GM10248 (cell line): Measurements from ENCODE around the gene EXOC3.
"Not testable (repeated sequence)": the region's sequence is repeated elsewhere in the genome, so short reads cannot be mapped to it uniquely, and the experiment has no call there.

Experiments used
- CTCF ChIA-PET: fragments of 300-600 bp; sonication (Branson Sonifier 250); formaldehyde crosslinking; extraction: SDS; loops from one replicate; lab custom pipeline; 2021; ENCODE audit warnings: antibody characterized with exemption; lab: Yijun Ruan, JAX
- POLR2A ChIA-PET: fragments of 350-650 bp; sonication (Branson Sonifier 250); formaldehyde crosslinking; extraction: SDS; loops from one replicate; lab custom pipeline; 2020; ENCODE audit warnings: antibody characterized with exemption; lab: Yijun Ruan, JAX
- DNase-seq: peaks from one replicate; pipeline ENCODE4 v3.0.0; 2012; ENCODE audit errors: extremely low spot score
- CTCF ChIP-seq: IDR thresholded peaks from 2 replicates; pipeline ENCODE4 v1.5.1; 2012; ENCODE audit warnings: mild to moderate bottlenecking, low read depth; ENCODE audit errors: extremely low read depth, missing control alignments, control extremely low read depth

The EXOC3 gene

GRCh38 chr5:396531-396961 lies 46.4 kb upstream of the EXOC3 start:
- ChIA-PET POLR2A (no interaction called here), CTCF (no interaction called here)
- DNase-seq = no peak
- no peak for TF ChIP-seq CTCF

GRCh38 chr5:398141-398474 lies 44.9 kb upstream of the EXOC3 start:
- POLR2A ChIA-PET, DNase-seq, CTCF ChIA-PET: not testable (repeated sequence)

GRCh38 chr5:398475-399295 lies 44.3 kb upstream of the EXOC3 start:
- no peak for TF ChIP-seq CTCF
- ChIA-PET CTCF (interaction anchor here (1.1 to 2.5 kb wide), 5 partner anchors 26 to 82 kb away, joined by 3 to 8 read pairs (median 6); no protein-coding TSS in a partner anchor), POLR2A (interaction anchor here (1.1 kb wide), 1 partner anchor 22 kb away, joined by 5 read pairs; no protein-coding TSS in a partner anchor)
- no peak for DNase-seq

- peak; percentile 85 for DNase-seq
- peak; percentile 26 for TF ChIP-seq CTCF
- POLR2A ChIA-PET = interaction anchor here (0.5 to 1.1 kb wide), 4 partner anchors 9 to 76 kb away, joined by 3 to 5 read pairs (median 3); no protein-coding TSS in a partner anchor
- CTCF ChIA-PET = interaction anchor here (1.1 to 2.5 kb wide), 5 partner anchors 25 to 83 kb away, joined by 3 to 8 read pairs (median 6); no protein-coding TSS in a partner anchor
Observed at GRCh38 chr5:399296-400281, 43.4 kb upstream of the EXOC3 start.

GRCh38 chr5:400282-401145 lies 42.5 kb upstream of the EXOC3 start:
- peak; percentile 21 for DNase-seq
- CTCF ChIA-PET = interaction anchor here (1.1 to 2.5 kb wide), 5 partner anchors 10 to 84 kb away, joined by 4 to 8 read pairs (median 6); no protein-coding TSS in a partner anchor
- TF ChIP-seq CTCF = no peak
- POLR2A ChIA-PET = interaction anchor here (0.5 to 1.0 kb wide), 2 partner anchors 26 to 77 kb away, joined by 3 read pairs; no protein-coding TSS in a partner anchor
